ENCODE data around the gene KRTAP4-16. TPM values are rescaled to one million over a fixed set of nuclear protein-coding genes. Genes with fewer than 3 reads are reported as not detected.
"Not testable (repeated sequence)": the region's sequence is repeated elsewhere in the genome, so short reads cannot be mapped to it uniquely, and the experiment has no call there.

Gene KRTAP4-16
- polyA plus RNA-seq, 1 experiment = not detected

DNA sequence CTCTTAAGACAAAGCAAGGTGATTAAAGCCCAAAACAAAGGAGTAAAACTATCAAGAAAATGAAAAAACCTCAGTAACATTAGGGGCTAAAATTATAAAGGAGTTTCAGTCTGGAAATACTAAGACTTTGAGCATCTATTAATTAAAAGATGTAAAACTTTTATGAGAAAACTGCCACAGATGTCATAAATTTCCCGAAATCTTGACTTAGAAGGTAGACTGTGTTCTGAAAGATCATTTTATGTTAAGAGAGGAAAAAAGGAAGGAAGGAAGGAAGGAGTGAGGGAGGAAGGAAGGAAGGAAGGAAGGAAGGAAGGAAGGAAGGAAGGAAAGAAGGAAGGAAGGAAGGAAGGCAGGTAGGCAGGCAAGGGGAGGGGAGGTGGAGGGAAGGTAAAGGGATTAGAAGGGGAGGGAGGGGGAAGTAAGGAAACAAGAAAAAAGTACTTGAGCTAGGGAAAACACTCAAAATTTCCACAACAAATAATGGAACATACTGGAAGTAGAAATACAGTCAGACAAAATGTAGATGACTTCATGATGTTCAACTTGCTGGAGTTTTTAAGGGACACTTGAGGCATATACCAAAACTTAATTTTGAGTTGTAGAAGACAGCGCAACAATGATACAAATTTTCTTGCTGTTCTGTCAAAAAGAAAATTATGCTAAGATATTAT is 45.7 kb upstream of the KRTAP4-16 start:
- Histone ChIP-seq H3K4me3 (ENCODE audit: low read depth, low read length) (no peak overlapping the region), H3K27ac (ENCODE audit: low read depth, low read length) (no peak overlapping the region), H3K27me3 (ENCODE audit: control insufficient read depth, insufficient read depth, low read length) (no peaks in the 10 kb centered on the region), H3K9me3 (ENCODE audit: control insufficient read depth, insufficient read depth, low read length) (peaks cover 8% of the 10 kb centered on the region)
- TF ChIP-seq, protein P1, sequence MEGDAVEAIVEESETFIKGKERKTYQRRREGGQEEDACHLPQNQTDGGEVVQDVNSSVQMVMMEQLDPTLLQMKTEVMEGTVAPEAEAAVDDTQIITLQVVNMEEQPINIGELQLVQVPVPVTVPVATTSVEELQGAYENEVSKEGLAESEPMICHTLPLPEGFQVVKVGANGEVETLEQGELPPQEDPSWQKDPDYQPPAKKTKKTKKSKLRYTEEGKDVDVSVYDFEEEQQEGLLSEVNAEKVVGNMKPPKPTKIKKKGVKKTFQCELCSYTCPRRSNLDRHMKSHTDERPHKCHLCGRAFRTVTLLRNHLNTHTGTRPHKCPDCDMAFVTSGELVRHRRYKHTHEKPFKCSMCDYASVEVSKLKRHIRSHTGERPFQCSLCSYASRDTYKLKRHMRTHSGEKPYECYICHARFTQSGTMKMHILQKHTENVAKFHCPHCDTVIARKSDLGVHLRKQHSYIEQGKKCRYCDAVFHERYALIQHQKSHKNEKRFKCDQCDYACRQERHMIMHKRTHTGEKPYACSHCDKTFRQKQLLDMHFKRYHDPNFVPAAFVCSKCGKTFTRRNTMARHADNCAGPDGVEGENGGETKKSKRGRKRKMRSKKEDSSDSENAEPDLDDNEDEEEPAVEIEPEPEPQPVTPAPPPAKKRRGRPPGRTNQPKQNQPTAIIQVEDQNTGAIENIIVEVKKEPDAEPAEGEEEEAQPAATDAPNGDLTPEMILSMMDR (IDR thresholded peaks at IDR 0.05; ENCODE audit: low read depth, low read length) = no peak
- CTCF ChIA-PET = interaction anchor here (1.3 kb wide), 1 partner anchor 175 kb away, joined by 3 read pairs; no protein-coding TSS in a partner anchor
- DNase-seq (ENCODE audit: low read depth, low spot score) = no peak
- POLR2A ChIA-PET = no interaction called here

DNA sequence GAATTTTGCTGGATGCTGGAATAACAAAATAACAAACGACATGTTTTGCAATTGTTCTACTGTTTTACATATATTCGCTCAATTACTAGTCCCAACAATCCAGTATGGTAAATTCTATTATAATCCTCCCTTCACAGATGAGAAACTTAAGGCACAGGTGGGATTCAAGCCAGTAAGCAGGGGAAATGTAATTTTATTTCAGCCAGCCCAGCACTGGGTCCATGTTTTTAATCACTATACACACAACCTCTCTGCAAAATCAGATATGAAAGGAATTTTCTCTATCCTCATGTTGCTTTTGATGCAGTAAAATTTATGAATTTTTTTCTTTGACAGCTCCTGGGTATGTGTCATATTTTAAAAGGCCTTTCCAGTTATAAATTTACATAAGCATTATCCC is 43.3 kb upstream of the KRTAP4-16 start:
- H3K27ac ChIP-seq (ENCODE audit: low read depth, low read length) = no peak overlapping the region
- no peak for DNase-seq (ENCODE audit: low read depth, low spot score)
- ChIA-PET CTCF (no interaction called here), POLR2A (no interaction called here)
- TF ChIP-seq, protein P1 (IDR thresholded peaks at IDR 0.05; ENCODE audit: low read depth, low read length) = no peak
- no peak overlapping the region for H3K4me3 ChIP-seq (ENCODE audit: low read depth, low read length)
- H3K27me3 ChIP-seq (ENCODE audit: control insufficient read depth, insufficient read depth, low read length) = no peaks in the 10 kb centered on the region
- H3K9me3 ChIP-seq (ENCODE audit: control insufficient read depth, insufficient read depth, low read length) = peaks cover 10% of the 10 kb centered on the region

DNA sequence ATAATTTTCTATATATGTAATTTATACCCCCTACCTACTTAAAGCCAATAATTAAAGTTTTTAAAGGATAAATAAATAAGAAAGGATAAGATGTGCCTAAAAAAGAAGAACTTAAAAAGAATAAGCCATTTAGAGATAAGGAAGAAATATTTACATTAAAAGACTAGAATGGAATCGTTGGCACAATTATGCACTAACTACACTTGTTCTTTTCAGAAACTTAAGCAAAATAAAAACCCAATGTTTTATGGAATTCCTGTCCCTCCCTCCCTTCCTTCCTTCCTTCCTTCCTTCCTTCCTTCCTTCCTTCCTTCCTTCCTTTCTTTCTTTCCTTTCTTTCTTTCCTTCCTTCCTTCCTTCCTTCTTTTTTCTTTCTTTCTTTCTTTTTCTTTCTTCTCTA is 42.8 kb upstream of the KRTAP4-16 start:
- H3K9me3 ChIP-seq (ENCODE audit: control insufficient read depth, insufficient read depth, low read length) = peaks cover 15% of the 10 kb centered on the region
- DNase-seq (ENCODE audit: low read depth, low spot score) = no peak
- ChIA-PET POLR2A (no interaction called here), CTCF (no interaction called here)
- no peak overlapping the region for H3K4me3 ChIP-seq (ENCODE audit: low read depth, low read length)
- TF ChIP-seq, protein P1 (IDR thresholded peaks at IDR 0.05; ENCODE audit: low read depth, low read length) = no peak
- H3K27ac ChIP-seq (ENCODE audit: low read depth, low read length) = no peak overlapping the region
- no peaks in the 10 kb centered on the region for H3K27me3 ChIP-seq (ENCODE audit: control insufficient read depth, insufficient read depth, low read length)

DNA sequence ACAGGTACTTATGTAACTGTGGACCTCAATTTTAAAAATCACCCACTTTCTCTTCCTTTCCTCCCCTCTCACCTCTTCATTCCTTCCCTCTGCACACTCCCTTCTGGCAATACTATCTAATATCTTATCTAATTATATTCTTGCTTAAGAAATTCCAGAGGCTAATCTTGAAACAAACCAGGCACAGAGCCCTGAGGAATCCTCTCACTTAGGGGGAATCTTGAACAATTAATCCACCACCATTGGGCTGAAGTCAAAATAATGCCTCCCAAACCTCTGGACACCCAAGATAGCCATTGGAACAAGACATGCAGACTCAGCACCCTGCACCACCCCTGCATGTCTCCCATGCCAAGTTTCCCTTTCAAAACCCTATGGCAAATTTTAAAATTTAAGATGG is 39.4 kb upstream of the KRTAP4-16 start:
- peaks cover 18% of the 10 kb centered on the region for H3K9me3 ChIP-seq (ENCODE audit: control insufficient read depth, insufficient read depth, low read length)
- DNase-seq (ENCODE audit: low read depth, low spot score) = no peak
- no peaks in the 10 kb centered on the region for H3K27me3 ChIP-seq (ENCODE audit: control insufficient read depth, insufficient read depth, low read length)
- H3K27ac ChIP-seq (ENCODE audit: low read depth, low read length) = no peak overlapping the region
- ChIA-PET CTCF (no interaction called here), POLR2A (no interaction called here)
- TF ChIP-seq, protein P1 (IDR thresholded peaks at IDR 0.05; ENCODE audit: low read depth, low read length) = no peak
- no peak overlapping the region for H3K4me3 ChIP-seq (ENCODE audit: low read depth, low read length)

DNA sequence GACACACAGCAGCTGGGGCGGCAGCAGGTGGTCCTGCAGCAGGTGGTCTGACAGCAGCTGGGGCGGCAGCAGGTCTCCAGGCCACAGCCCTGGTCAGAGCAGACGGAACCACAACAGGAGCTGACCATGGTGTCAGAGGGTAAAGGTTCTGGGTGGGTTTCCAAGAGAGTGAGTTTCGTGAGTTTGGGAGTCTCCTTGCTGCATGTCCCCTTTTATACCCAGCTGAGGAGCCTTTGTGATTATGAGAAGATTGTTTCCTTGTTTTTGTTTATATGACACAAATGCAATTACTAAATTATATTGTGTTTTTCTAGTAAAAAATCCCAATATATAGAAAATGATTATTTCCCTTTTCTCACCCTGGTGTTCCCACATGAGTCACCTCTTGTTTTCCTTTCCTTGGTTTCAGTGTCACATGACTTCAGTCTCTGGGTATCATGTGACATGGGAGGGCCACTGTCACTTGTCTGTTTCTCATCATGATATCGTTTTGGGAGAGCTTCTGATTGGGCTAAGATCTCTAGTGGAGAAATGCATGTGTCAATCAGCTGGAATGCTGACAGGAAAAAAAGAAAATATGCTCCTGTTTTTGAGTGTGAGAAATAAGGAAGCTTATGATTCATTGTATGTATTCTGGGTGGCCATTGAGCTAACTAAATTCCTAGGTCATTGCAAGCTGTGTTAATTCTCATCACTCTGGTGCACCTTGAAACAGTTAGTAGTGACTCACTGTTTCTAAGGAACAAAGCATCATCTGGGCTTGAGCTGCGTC is 38.5 kb upstream of the KRTAP4-16 start, which contains the start of gene KRTAP4-6:
Gene KRTAP4-6 (minus strand): TSS at position 185 of the 772 bp plus-strand sequence. CDS start 57 bp downstream, at position 128.
- POLR2A ChIA-PET = no interaction called here

DNA sequence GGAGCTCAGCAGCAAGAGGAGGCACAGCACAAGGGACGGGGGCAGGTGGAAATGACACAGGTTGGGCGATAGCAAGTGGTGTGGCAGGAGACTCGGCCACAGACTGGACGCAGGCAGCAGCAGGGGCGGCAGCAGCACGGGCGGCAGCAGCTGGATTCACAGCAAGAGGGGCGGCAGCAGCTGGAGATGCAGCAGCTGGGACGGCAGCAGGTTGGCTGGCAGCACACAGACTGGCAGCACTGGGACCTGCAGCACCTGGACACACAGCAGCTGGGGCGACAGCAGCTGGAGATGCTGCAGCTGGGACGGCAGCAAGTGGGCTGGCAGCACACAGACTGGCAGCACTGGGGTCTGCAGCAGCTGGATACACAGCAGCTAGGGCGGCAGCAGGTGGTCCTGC is 37.9 kb upstream of the KRTAP4-16 start:
- CTCF ChIA-PET; DNase-seq (ENCODE audit: low read depth, low spot score); H3K4me3 ChIP-seq (ENCODE audit: low read depth, low read length); POLR2A ChIA-PET; H3K27ac ChIP-seq (ENCODE audit: low read depth, low read length); H3K27me3 ChIP-seq (ENCODE audit: control insufficient read depth, insufficient read depth, low read length): not testable (repeated sequence)
- peaks cover 18% of the 10 kb centered on the region for H3K9me3 ChIP-seq (ENCODE audit: control insufficient read depth, insufficient read depth, low read length)

More for the DNA sequence above, 38.5 kb upstream of the KRTAP4-16 start, which contains the start of gene KRTAP4-6:
- Histone ChIP-seq H3K27ac (ENCODE audit: low read depth, low read length) (no peak within 1 kb of the TSS), H3K27me3 (ENCODE audit: control insufficient read depth, insufficient read depth, low read length) (no peaks in the 10 kb centered on the region), H3K4me3 (ENCODE audit: low read depth, low read length) (no peak within 1 kb of the TSS), H3K9me3 (ENCODE audit: control insufficient read depth, insufficient read depth, low read length) (peaks cover 18% of the 10 kb centered on the region)
- DNase-seq (ENCODE audit: low read depth, low spot score) = peak; percentile 29
- CTCF ChIA-PET = no interaction called here
- TF ChIP-seq, protein P1 (IDR thresholded peaks at IDR 0.05; ENCODE audit: low read depth, low read length) = no peak

All from AG04450 (cell line).